ENCODE measurements around the gene APLF. TPM values are rescaled to one million over a fixed set of nuclear protein-coding genes. Genes with fewer than 3 reads are reported as not detected.
"Not testable (repeated sequence)": the region's sequence is repeated elsewhere in the genome, so short reads cannot be mapped to it uniquely, and the experiment has no call there.

Gene APLF
- total RNA-seq, 2 donors from 2014 or later, result 1.3 to 3.4 TPM

GRCh38 chr2:68512966-68513365 lies 45.6 kb downstream of the APLF start:
- intact Hi-C loops (cut with DNase I, micrococcal nuclease), result no loop called here
- DNase-seq (no peak), ATAC-seq (no peak)

GRCh38 chr2:68514316-68514929 lies 47.0 kb downstream of the APLF start:
- ATAC-seq, result peak; percentile 64
- intact Hi-C loops (cut with DNase I, micrococcal nuclease), result no loop called here
- no peak for DNase-seq

GRCh38 chr2:68516051-68516955 lies 48.9 kb downstream of the APLF start:
- intact Hi-C loops (cut with DNase I, micrococcal nuclease), result no loop called here
- DNase-seq (no peak), ATAC-seq (no peak)

GRCh38 chr2:68519236-68519635 lies 51.9 kb downstream of the APLF start:
- intact Hi-C loops (cut with DNase I, micrococcal nuclease), result no loop called here

GRCh38 chr2:68521037-68521436 lies 53.7 kb downstream of the APLF start:
- DNase-seq (no peak), ATAC-seq (no peak)
- intact Hi-C loops (cut with DNase I, micrococcal nuclease), result no loop called here

More at GRCh38 chr2:68519236-68519635, 51.9 kb downstream of the APLF start:
- no peak for DNase-seq
- no peak for ATAC-seq

GRCh38 chr2:68526943-68527342 lies 59.6 kb downstream of the APLF start:
- ATAC-seq; DNase-seq; intact Hi-C loops (cut with DNase I, micrococcal nuclease): not testable (repeated sequence)

- ATAC-seq; intact Hi-C loops (cut with DNase I, micrococcal nuclease); DNase-seq: not testable (repeated sequence)
Measured at GRCh38 chr2:68527343-68528081, 60.1 kb downstream of the APLF start.

- ATAC-seq; DNase-seq; intact Hi-C loops (cut with DNase I, micrococcal nuclease): not testable (repeated sequence)
Measured at GRCh38 chr2:68529156-68529555, 61.8 kb downstream of the APLF start.

- intact Hi-C loops (cut with DNase I, micrococcal nuclease); ATAC-seq; DNase-seq: not testable (repeated sequence)
Measured at GRCh38 chr2:68529651-68530050, 62.3 kb downstream of the APLF start.

- intact Hi-C loops (cut with DNase I, micrococcal nuclease), result no loop called here
- ATAC-seq (no peak), DNase-seq (no peak)
Measured at GRCh38 chr2:68536000-68536399, 68.6 kb downstream of the APLF start.

- intact Hi-C loops (cut with DNase I, micrococcal nuclease), result no loop called here
- ATAC-seq (no peak), DNase-seq (no peak)
Measured at GRCh38 chr2:68537011-68537410, 69.6 kb downstream of the APLF start.

GRCh38 chr2:68537809-68538208 lies 70.4 kb downstream of the APLF start:
- DNase-seq (no peak), ATAC-seq (no peak)
- intact Hi-C loops (cut with DNase I, micrococcal nuclease), result no loop called here

- no peak for ATAC-seq
- intact Hi-C loops (cut with DNase I, micrococcal nuclease), result no loop called here
- no peak for DNase-seq
Measured at GRCh38 chr2:68544811-68545210, 77.4 kb downstream of the APLF start.

- DNase-seq (no peak), ATAC-seq (no peak)
- intact Hi-C loops (cut with DNase I, micrococcal nuclease), result no loop called here
Measured at GRCh38 chr2:68548396-68548795, 81.0 kb downstream of the APLF start.

- DNase-seq (no peak), ATAC-seq (no peak)
- intact Hi-C loops (cut with DNase I, micrococcal nuclease), result no loop called here
Measured at GRCh38 chr2:68553098-68553497, 85.7 kb downstream of the APLF start.

- intact Hi-C loops (cut with DNase I, micrococcal nuclease); ATAC-seq; DNase-seq: not testable (repeated sequence)
Measured at GRCh38 chr2:68555425-68556206, 88.2 kb downstream of the APLF start.

GRCh38 chr2:68556381-68556780 lies 89.0 kb downstream of the APLF start:
- intact Hi-C loops (cut with DNase I, micrococcal nuclease), result no loop called here
- no peak for ATAC-seq
- DNase-seq, result no peak

- DNase-seq (no peak), ATAC-seq (no peak)
- intact Hi-C loops (cut with DNase I, micrococcal nuclease), result no loop called here
Measured at GRCh38 chr2:68558576-68558975, 91.2 kb downstream of the APLF start.

GRCh38 chr2:68559692-68560091 lies 92.3 kb downstream of the APLF start:
- no peak for ATAC-seq
- intact Hi-C loops (cut with DNase I, micrococcal nuclease), result no loop called here
- no peak for DNase-seq
